Ishikawa (cell line): ENCODE data around the gene SCAANT1.

ENCODE experiments used
- CEBPB ChIP-seq: IDR thresholded peaks from 2 replicates; pipeline ENCODE4 v1.6.1; 2012
- CREB1 ChIP-seq: IDR thresholded peaks from 2 replicates; pipeline ENCODE4 v1.6.1; 2012; ENCODE audit warnings: low read depth
- EGR1 ChIP-seq: IDR thresholded peaks from 2 replicates; pipeline ENCODE4 v1.6.1; 2012
- EP300 ChIP-seq: IDR thresholded peaks from 2 replicates; pipeline ENCODE4 v1.6.1; 2012; ENCODE audit warnings: borderline replicate concordance
- FOXM1 ChIP-seq: IDR thresholded peaks from 2 replicates; pipeline ENCODE4 v1.6.1; 2012; ENCODE audit warnings: low read depth, borderline replicate concordance
- MAX ChIP-seq: IDR thresholded peaks from 2 replicates; pipeline ENCODE4 v1.6.1; 2012
- NFIC ChIP-seq: IDR thresholded peaks from 2 replicates; pipeline ENCODE4 v1.6.1; 2012
- RAD21 ChIP-seq: IDR thresholded peaks from 2 replicates; pipeline ENCODE4 v1.6.1; 2012; ENCODE audit warnings: low read depth
- REST ChIP-seq: IDR thresholded peaks from 2 replicates; pipeline ENCODE4 v1.6.1; 2012; ENCODE audit warnings: low read depth, mild to moderate bottlenecking
- TAF1 ChIP-seq: IDR thresholded peaks from 2 replicates; pipeline ENCODE4 v1.6.1; 2012; ENCODE audit warnings: low read depth, mild to moderate bottlenecking
- TCF12 ChIP-seq: IDR thresholded peaks from 2 replicates; pipeline ENCODE4 v1.6.1; 2012; ENCODE audit warnings: low read depth
- TEAD4 ChIP-seq: IDR thresholded peaks from 2 replicates; pipeline ENCODE4 v1.6.1; 2012
- USF1 ChIP-seq: IDR thresholded peaks from 2 replicates; pipeline ENCODE4 v1.6.1; 2012
- YY1 ChIP-seq: IDR thresholded peaks from 2 replicates; pipeline ENCODE4 v1.6.1; 2012; ENCODE audit warnings: low read depth
- ZBTB7A ChIP-seq: IDR thresholded peaks from 2 replicates; pipeline ENCODE4 v1.6.1; 2012; ENCODE audit warnings: low read depth

Gene SCAANT1

GRCh38 chr3:63908081-63908736 is 4.0 kb downstream of the SCAANT1 start:
- no peak for TF ChIP-seq FOXM1
- no peak for TF ChIP-seq TAF1
- TF ChIP-seq CREB1, result no peak
- TF ChIP-seq TCF12, result no peak
- TF ChIP-seq CEBPB, result no peak
- no peak for TF ChIP-seq EGR1
- no peak for TF ChIP-seq EP300
- TF ChIP-seq MAX, result no peak
- TF ChIP-seq TEAD4, result no peak
- no peak for TF ChIP-seq USF1
- TF ChIP-seq YY1, result no peak
- TF ChIP-seq RAD21, result no peak
- no peak for TF ChIP-seq REST
- TF ChIP-seq ZBTB7A, result no peak
- no peak for TF ChIP-seq NFIC

- no peak for TF ChIP-seq EP300
- TF ChIP-seq RAD21, result no peak
- no peak for TF ChIP-seq REST
- TF ChIP-seq CREB1, result no peak
- TF ChIP-seq ZBTB7A, result no peak
- no peak for TF ChIP-seq CEBPB
Observed at GRCh38 chr3:63905731-63906620, 6.2 kb downstream of the SCAANT1 start.

GRCh38 chr3:63900459-63900858 is 11.7 kb downstream of the SCAANT1 start:
- TF ChIP-seq NFIC (peak; percentile 60), TCF12 (no peak)

GRCh38 chr3:63900010-63900409 is 12.2 kb downstream of the SCAANT1 start:
- TF ChIP-seq EP300 (no peak), USF1 (no peak), TEAD4 (no peak), NFIC (no peak), YY1 (no peak), FOXM1 (no peak), CEBPB (no peak), EGR1 (no peak), ZBTB7A (no peak), CREB1 (no peak), TCF12 (no peak)

GRCh38 chr3:63896332-63897030 is 15.7 kb downstream of the SCAANT1 start:
- no peak for TF ChIP-seq EP300
- TF ChIP-seq YY1, result no peak
- no peak for TF ChIP-seq CREB1
- no peak for TF ChIP-seq CEBPB
